H1 (cell line): Measurements from ENCODE around the gene PRKN. TPM values are rescaled to one million over a fixed set of nuclear protein-coding genes. Genes with fewer than 3 reads are reported as not detected.

ENCODE experiments used
- CTCF ChIA-PET: fragments of 300-600 bp; sonication (Branson Sonifier 250); formaldehyde crosslinking; loops from one replicate; lab custom pipeline; 2021; ENCODE audit not compliant: partially characterized antibody; lab: Charles Lee
- POLR2A ChIA-PET: fragments of 300-600 bp; sonication (Branson Sonifier 250); formaldehyde crosslinking; loops from one replicate; lab custom pipeline; 2021; ENCODE audit warnings: inconsistent platforms; ENCODE audit not compliant: partially characterized antibody; lab: Charles Lee
- DNase-seq, 2 experiments: peaks; one replicate each; pipeline versions ENCODE4 v3.0.0 to v3.0.0-alpha.2; 2010 to 2022; ENCODE audit warnings: low spot score in 2 of 2, low read depth in 1 of 2, mixed read lengths in 1 of 2
- FAIRE-seq: peaks from 2 replicates; lab custom pipeline; 2011; peaks lifted over from hg19 to GRCh38; lab: Jason Lieb, UNC
- H2AFZ ChIP-seq: 2 replicates; pipeline ENCODE4 v1.8.1; 2012; ENCODE audit warnings: low read length, inconsistent platforms
- H2AK5ac ChIP-seq: 2 replicates; pipeline ENCODE4 v1.6.1; 2013; ENCODE audit warnings: low read depth, low read length
- H2BK120ac ChIP-seq: replicated peaks from 2 replicates; pipeline ENCODE3; 2013; ENCODE audit warnings: low read depth, low read length, inconsistent platforms
- H2BK12ac ChIP-seq: 2 replicates; pipeline ENCODE4 v1.6.1; 2013; ENCODE audit warnings: low read depth, low read length
- H2BK15ac ChIP-seq: 2 replicates; pipeline ENCODE4 v1.6.1; 2013; ENCODE audit warnings: low read length
- H2BK20ac ChIP-seq: 2 replicates; pipeline ENCODE4 v1.6.1; 2013; ENCODE audit warnings: low read length
- H2BK5ac ChIP-seq: 2 replicates; pipeline ENCODE4 v1.6.1; 2013; ENCODE audit warnings: low read depth, low read length
- H3K14ac ChIP-seq: 2 replicates; pipeline ENCODE4 v1.6.1; 2013; ENCODE audit warnings: inconsistent platforms; ENCODE audit not compliant: insufficient read length
- H3K18ac ChIP-seq: 2 replicates; pipeline ENCODE4 v1.6.1; 2013; ENCODE audit warnings: low read length; ENCODE audit errors: extremely low read depth
- H3K23ac ChIP-seq: 2 replicates; pipeline ENCODE4 v1.6.1; 2013; ENCODE audit warnings: inconsistent platforms; ENCODE audit not compliant: insufficient read length
- H3K23me2 ChIP-seq: 2 replicates; pipeline ENCODE4 v1.6.1; 2013; ENCODE audit warnings: low read depth, low read length
- H3K27ac ChIP-seq: 2 replicates; pipeline ENCODE4 v1.6.1; 2011; ENCODE audit warnings: low read depth, low read length, inconsistent platforms
- H3K27me3 ChIP-seq, 4 experiments: replicated peaks in 1 of 4; 1 replicate in 1 of 4; 2 replicates in 3 of 4; pipeline versions ENCODE4 v1.6.1 to v1.8.1; 2011 to 2013; ENCODE audit warnings: low read length in 3 of 4, mild to moderate bottlenecking in 3 of 4, inconsistent platforms in 2 of 4, mixed read lengths in 2 of 4, moderate library complexity in 1 of 4; ENCODE audit not compliant: control insufficient read depth in 3 of 4, insufficient read depth in 3 of 4; ENCODE audit errors: extremely low read depth in 1 of 4
- H3K36me3 ChIP-seq, 4 experiments: 2 replicates each; pipeline versions ENCODE4 v1.6.1 to v1.8.1; 2011 to 2013; ENCODE audit warnings: mild to moderate bottlenecking in 4 of 4, low read length in 3 of 4, moderate library complexity in 2 of 4, control low read depth in 1 of 4, inconsistent platforms in 1 of 4; ENCODE audit not compliant: insufficient read depth in 4 of 4, control insufficient read depth in 2 of 4
- H3K4ac ChIP-seq: replicated peaks from 2 replicates; pipeline ENCODE3; 2013; ENCODE audit warnings: low read length, low read depth, mixed read lengths, inconsistent platforms; ENCODE audit not compliant: insufficient read length
- H3K4me1 ChIP-seq, 4 experiments: replicated peaks in 1 of 4; 1 replicate in 1 of 4; 2 replicates in 3 of 4; pipeline versions ENCODE4 v1.6.1 to v1.8.1; 2011 to 2013; ENCODE audit warnings: low read length in 3 of 4, inconsistent platforms in 2 of 4, mixed read lengths in 1 of 4; ENCODE audit not compliant: insufficient read depth in 4 of 4, control insufficient read depth in 3 of 4
- H3K4me2 ChIP-seq, 2 experiments: 2 replicates each; pipeline versions ENCODE4 v1.6.1 to v1.8.1; 2011 to 2013; ENCODE audit warnings: low read depth in 2 of 2, low read length in 2 of 2, control low read depth in 1 of 2, inconsistent platforms in 1 of 2, mild to moderate bottlenecking in 1 of 2; ENCODE audit not compliant: insufficient read depth in 1 of 2
- H3K4me3 ChIP-seq, 4 experiments: fragments of 200-600, 300-600 bp in 1 of 4; sonication (generic), shearing (Covaris generic), sonication (Bioruptor Twin) in 1 of 4; 2 replicates each; pipeline versions ENCODE4 v1.5.1 to v1.8.1; 2011 to 2016; ENCODE audit warnings: low read length in 4 of 4, low read depth in 3 of 4, control low read depth in 2 of 4, inconsistent platforms in 2 of 4, mild to moderate bottlenecking in 2 of 4, mixed read lengths in 1 of 4, moderate library complexity in 1 of 4; ENCODE audit not compliant: insufficient read depth in 2 of 4; ENCODE audit errors: extremely low read depth in 1 of 4
- H3K56ac ChIP-seq: replicated peaks from 2 replicates; pipeline ENCODE3; 2013; ENCODE audit warnings: low read depth, mild to moderate bottlenecking, mixed read lengths, low read length, inconsistent platforms; ENCODE audit not compliant: insufficient read length
- H3K79me1 ChIP-seq: 2 replicates; pipeline ENCODE4 v1.6.1; 2013; ENCODE audit warnings: low read depth, low read length, control low read depth
- H3K79me2 ChIP-seq, 2 experiments: 2 replicates each; pipeline versions ENCODE4 v1.6.1 to v1.8.1; 2012 to 2013; ENCODE audit warnings: low read length in 2 of 2, mild to moderate bottlenecking in 2 of 2, inconsistent platforms in 1 of 2; ENCODE audit not compliant: insufficient read depth in 2 of 2, control insufficient read depth in 1 of 2
- H3K9ac ChIP-seq, 4 experiments: replicated peaks in 1 of 4; 1 replicate in 1 of 4; 2 replicates in 3 of 4; pipeline versions ENCODE4 v1.6.1 to v1.8.1; 2011 to 2013; ENCODE audit warnings: low read depth in 3 of 4, low read length in 3 of 4, control low read depth in 2 of 4, mild to moderate bottlenecking in 2 of 4, moderate library complexity in 2 of 4, inconsistent platforms in 1 of 4; ENCODE audit errors: extremely low read depth in 1 of 4
- H3K9me3 ChIP-seq, 2 experiments: 2 replicates each; pipeline versions ENCODE4 v1.6.1 to v1.8.1; 2012 to 2013; ENCODE audit warnings: mild to moderate bottlenecking in 2 of 2, moderate library complexity in 2 of 2, control low read depth in 1 of 2, inconsistent platforms in 1 of 2, low read depth in 1 of 2, low read length in 1 of 2, mixed read lengths in 1 of 2; ENCODE audit not compliant: insufficient read depth in 2 of 2
- H4K20me1 ChIP-seq, 2 experiments: replicated peaks in 1 of 2; 2 replicates each; pipeline versions ENCODE3 to v1.8.1; 2011 to 2013; ENCODE audit warnings: inconsistent platforms in 2 of 2, low read length in 2 of 2, mild to moderate bottlenecking in 1 of 2; ENCODE audit not compliant: insufficient read depth in 2 of 2, control insufficient read depth in 1 of 2
- H4K5ac ChIP-seq: 2 replicates; pipeline ENCODE4 v1.6.1; 2013; ENCODE audit warnings: low read length, low read depth, mixed read lengths, inconsistent platforms; ENCODE audit not compliant: insufficient read length
- H4K8ac ChIP-seq: 2 replicates; pipeline ENCODE4 v1.8.0; 2013; ENCODE audit warnings: mild to moderate bottlenecking, moderate library complexity, low read length, inconsistent platforms; ENCODE audit not compliant: insufficient read depth; ENCODE audit errors: extremely low read depth
- H4K91ac ChIP-seq: replicated peaks from 2 replicates; pipeline ENCODE3; 2013; ENCODE audit warnings: low read length, mixed read lengths, inconsistent platforms; ENCODE audit not compliant: insufficient read length
- ASH2L ChIP-seq: fragments of 200-600, 300-600 bp; sonication (generic); IDR thresholded peaks from one replicate; pipeline ENCODE4 v1.7.1; 2017; ENCODE audit warnings: low read length
- ATF2 ChIP-seq: IDR thresholded peaks from 2 replicates; pipeline ENCODE4 v1.6.1; 2012; ENCODE audit warnings: low read length, inconsistent platforms
- CEBPB ChIP-seq: IDR thresholded peaks from 2 replicates; pipeline ENCODE4 v1.6.1; 2012; ENCODE audit warnings: low read depth, low read length
- CTBP2 ChIP-seq: IDR thresholded peaks from 2 replicates; pipeline ENCODE4 v1.7.0; 2011; ENCODE audit warnings: borderline replicate concordance, mild to moderate bottlenecking, moderate library complexity, mixed read lengths, low read length; ENCODE audit not compliant: insufficient read depth, insufficient read length
- KDM4A ChIP-seq: IDR thresholded peaks from one replicate; pipeline ENCODE4 v1.7.1; 2012; ENCODE audit warnings: low read depth, mild to moderate bottlenecking, moderate library complexity, low read length, inconsistent platforms; ENCODE audit not compliant: severe bottlenecking
- TAF7 ChIP-seq: optimal IDR thresholded peaks from 2 replicates; pipeline ENCODE3; 2011; ENCODE audit warnings: low read depth, mild to moderate bottlenecking, inconsistent platforms, low read length, moderate library complexity, borderline replicate concordance
- TCF12 ChIP-seq: IDR thresholded peaks from 2 replicates; pipeline ENCODE4 v1.6.1; 2011; ENCODE audit warnings: low read depth, mild to moderate bottlenecking, low read length
- WGBS, 2 experiments: shearing (Covaris generic) in 1 of 2; methylation state at CpG; one replicate each; pipeline versions ENCODE4 v1.1.6 to v1.1.7; 2013 to 2015; ENCODE audit warnings: low lambda C conversion rate in 2 of 2, mixed read lengths in 2 of 2, inconsistent platforms in 1 of 2, low coverage in 1 of 2, missing lambda C conversion rate in 1 of 2; ENCODE audit not compliant: insufficient replicate concordance in 2 of 2, insufficient coverage in 1 of 2, insufficient read length in 1 of 2; ENCODE audit errors: extremely low coverage in 1 of 2, missing lambda C conversion rate in 1 of 2; 5-methylcytosine and 5-hydroxymethylcytosine counted together
- polyA plus RNA-seq, 7 experiments: library from polyadenylated mRNA; depleted of rRNA in 3 of 7; stranded (reverse) in 5 of 7; unstranded in 2 of 7; fragments of >200 nt in 5 of 7; fragments of 200-250 nt in 2 of 7; gene quantifications; 1 replicate in 5 of 7; 2 replicates in 1 of 7; 4 replicates in 1 of 7; pipeline versions ENCODE4 v1.2.1 to v1.2.3, GENCODE V29; 2011 to 2013; ENCODE audit warnings: missing spikeins in 2 of 7, mixed read lengths in 2 of 7
- total RNA-seq: library from RNA; stranded (reverse); fragmentation: NEBNext Ultra II Directional; extraction: Animal tissue kit (Norgen Biotek cat#: 25700); gene quantifications from 2 replicates; pipeline ENCODE4 v1.2.1, GENCODE V29; 2021
- TF ChIP-seq, protein P1 (sequence below): IDR thresholded peaks from 2 replicates; pipeline ENCODE4 v1.6.1; 2012; ENCODE audit warnings: inconsistent platforms

The PRKN gene
- total and polyA plus RNA-seq, 2 of the 8 experiments (the other 6 are each of a cell fraction or from before 2014, with no cell fraction given): 0.13 to 0.29 TPM

GRCh38 chr6:162409741-162410691, 317.6 kb downstream of the PRKN start:
- peak overlapping the region; percentile 24 for H4K5ac ChIP-seq
- 0 out of 2 replicates have a peak overlapping the region, but pooled peaks have one; percentile 77 for H2BK15ac ChIP-seq
- no peak overlapping the region for H3K9ac ChIP-seq
- ChIA-PET POLR2A (interaction anchor here (0.8 to 1.2 kb wide), 3 partner anchors 9 to 34 kb away, joined by 3 to 4 read pairs (median 3); no protein-coding TSS in a partner anchor), CTCF (interaction anchor here (0.7 to 1.7 kb wide), 4 partner anchors 12 to 1598 kb away, joined by 3 to 5 read pairs (median 4); no protein-coding TSS in a partner anchor)
- H3K27me3 ChIP-seq: no peaks in the 10 kb centered on the region
- no peak overlapping the region for H3K14ac ChIP-seq
- DNase-seq (no peak), FAIRE-seq (peak; percentile 70)
- H3K4me1 ChIP-seq: peaks cover 0 to 12% (median 9%) of the 10 kb centered on the region in 4 experiments; a peak in 3 of 7 replicates
- H2BK120ac ChIP-seq: no peak overlapping the region
- H3K4ac ChIP-seq: no peak overlapping the region
- no peak overlapping the region for H4K8ac ChIP-seq
- no peak overlapping the region for H3K23ac ChIP-seq
- H3K56ac ChIP-seq: no peak overlapping the region
- no peaks in the 10 kb centered on the region for H3K9me3 ChIP-seq
- H3K4me2 ChIP-seq: peak overlapping the region; percentile 60
- 0 out of 2 replicates have a peak overlapping the region, but pooled peaks have one; percentile 3 for H3K27ac ChIP-seq
- peaks cover 2% of the 10 kb centered on the region; the same call in 1 of the 2 replicates for H3K23me2 ChIP-seq
- no peak overlapping the region for H2AK5ac ChIP-seq
- no peaks in the 10 kb centered on the region for H3K79me2 ChIP-seq
- WGBS, 2 experiments: 27% methylated on average over 8 of the region's 8 CpGs; no CpG with 5 or more reads in 1 of the 2 experiments
- H2BK12ac ChIP-seq: no peak overlapping the region
- 0 out of 2 replicates have a peak overlapping the region, but pooled peaks have one; percentile 77 for H2BK20ac ChIP-seq
- H3K18ac ChIP-seq: peak overlapping the region; percentile 71
- peak overlapping the region; percentile 14; the same call in 1 of the 2 replicates for H2AFZ ChIP-seq
- H3K36me3 ChIP-seq: no peaks in the 10 kb centered on the region
- peak overlapping the region; percentile 35; the same call in 1 of the 2 replicates for H2BK5ac ChIP-seq
- no peaks in the 10 kb centered on the region for H3K79me1 ChIP-seq
- H4K20me1 ChIP-seq: no peaks in the 10 kb centered on the region
- peak overlapping the region in 3 of 4 experiments; percentile 16 to 47 (median 17); a peak in 6 of 8 replicates for H3K4me3 ChIP-seq
- H4K91ac ChIP-seq: no peak overlapping the region
- TF ChIP-seq CEBPB (no peak), KDM4A (peak; percentile 30), TCF12 (no peak), TAF7 (no peak), ASH2L (peak; percentile 37), CTBP2 (no peak), ATF2 (no peak)
- TF ChIP-seq, protein P1, sequence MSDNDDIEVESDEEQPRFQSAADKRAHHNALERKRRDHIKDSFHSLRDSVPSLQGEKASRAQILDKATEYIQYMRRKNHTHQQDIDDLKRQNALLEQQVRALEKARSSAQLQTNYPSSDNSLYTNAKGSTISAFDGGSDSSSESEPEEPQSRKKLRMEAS: no peak
